Measurements from ENCODE around the gene TFB1M. TPM values are rescaled to one million over a fixed set of nuclear protein-coding genes. Genes with fewer than 3 reads are reported as not detected.

The TFB1M gene
- total and polyA plus RNA-seq, 4 donors, result 13.6 to 20.8 (median 18.7) TPM

GRCh38 chr6:155309150-155309549 is 5.1 kb downstream of the TFB1M start:
- H3K4me1 ChIP-seq (ENCODE audit: control insufficient read depth, insufficient read depth, low read length), result no peaks in the 10 kb centered on the region
- H3K27me3 ChIP-seq (ENCODE audit: control insufficient read depth, insufficient read depth, low read length), result no peaks in the 10 kb centered on the region
- no peaks in the 10 kb centered on the region for H3K36me3 ChIP-seq (ENCODE audit: control insufficient read depth, insufficient read depth, low read length)
- no peak overlapping the region for H3K4me3 ChIP-seq (ENCODE audit: low read depth, low read length)
- H3K9me3 ChIP-seq (ENCODE audit: control insufficient read depth, insufficient read depth, low read length), result no peaks in the 10 kb centered on the region
- no CpG with 5 or more reads among the region's 4 CpGs for WGBS (ENCODE audit: insufficient coverage)
- no peak for DNase-seq (ENCODE audit: low read depth in 4 of 6, low spot score in 6 of 6)
- H3K27ac ChIP-seq (ENCODE audit: low read depth, low read length), result no peak overlapping the region

DNA sequence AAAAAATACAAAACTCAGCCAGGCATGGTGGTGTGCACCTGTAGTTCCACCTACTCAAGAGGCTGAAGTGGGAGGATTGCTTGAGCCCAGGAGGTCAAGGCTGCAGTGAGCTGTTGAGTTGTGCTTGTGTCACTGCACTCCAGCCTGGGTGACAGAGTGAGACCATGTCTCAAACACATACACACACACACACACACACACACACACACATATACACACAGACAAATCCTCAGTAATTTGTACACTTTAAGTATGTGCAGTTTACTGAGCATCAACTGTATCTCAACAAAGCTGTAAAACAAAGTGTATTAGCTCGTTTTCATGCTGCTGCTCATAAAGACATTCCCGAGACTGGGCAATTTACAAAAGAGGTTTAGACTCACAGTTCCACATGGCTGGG is 7.3 kb downstream of the TFB1M start:
- no peaks in the 10 kb centered on the region for H3K4me1 ChIP-seq (ENCODE audit: control insufficient read depth, insufficient read depth, low read length)
- no peaks in the 10 kb centered on the region for H3K9me3 ChIP-seq (ENCODE audit: control insufficient read depth, insufficient read depth, low read length)
- DNase-seq (ENCODE audit: low read depth in 4 of 6, low spot score in 6 of 6), result no peak
- H3K36me3 ChIP-seq (ENCODE audit: control insufficient read depth, insufficient read depth, low read length), result no peaks in the 10 kb centered on the region
- 86% methylated on average over 2 of the region's 2 CpGs for WGBS (ENCODE audit: insufficient coverage)
- no peak overlapping the region for H3K4me3 ChIP-seq (ENCODE audit: low read depth, low read length)
- H3K27me3 ChIP-seq (ENCODE audit: control insufficient read depth, insufficient read depth, low read length), result no peaks in the 10 kb centered on the region
- no peak overlapping the region for H3K27ac ChIP-seq (ENCODE audit: low read depth, low read length)

DNA sequence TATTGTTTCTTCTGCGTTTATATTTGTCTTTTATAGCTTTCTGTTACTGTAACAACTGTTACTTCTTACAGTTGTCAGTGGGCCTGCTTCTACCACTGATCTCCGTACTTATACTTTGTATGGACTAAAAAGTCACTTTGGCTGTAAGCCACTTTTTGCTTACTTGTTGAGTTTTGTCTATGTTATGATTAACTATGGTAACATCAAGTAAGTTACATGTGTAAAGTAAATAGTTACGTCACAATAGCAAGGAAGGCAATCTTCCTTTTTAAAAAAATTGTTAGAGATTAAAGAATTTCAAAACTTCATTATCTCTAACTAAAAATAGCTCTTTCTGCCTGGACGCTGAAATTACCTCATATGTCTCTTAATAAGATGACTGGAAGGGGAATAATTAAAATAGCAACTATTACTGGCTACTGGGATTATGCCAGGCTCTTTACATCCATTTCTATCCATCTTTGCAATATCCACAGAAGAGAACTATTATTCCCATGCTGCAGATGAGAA is 10.9 kb downstream of the TFB1M start:
- H3K4me3 ChIP-seq (ENCODE audit: low read depth, low read length), result no peak overlapping the region
- H3K27me3 ChIP-seq (ENCODE audit: control insufficient read depth, insufficient read depth, low read length), result no peaks in the 10 kb centered on the region
- no peaks in the 10 kb centered on the region for H3K4me1 ChIP-seq (ENCODE audit: control insufficient read depth, insufficient read depth, low read length)
- H3K9me3 ChIP-seq (ENCODE audit: control insufficient read depth, insufficient read depth, low read length), result no peaks in the 10 kb centered on the region
- no peak overlapping the region for H3K27ac ChIP-seq (ENCODE audit: low read depth, low read length)
- WGBS (ENCODE audit: insufficient coverage), result no CpG with 5 or more reads among the region's 4 CpGs
- DNase-seq (ENCODE audit: low read depth in 4 of 6, low spot score in 6 of 6), result no peak
- no peaks in the 10 kb centered on the region for H3K36me3 ChIP-seq (ENCODE audit: control insufficient read depth, insufficient read depth, low read length)

- no peak overlapping the region for H3K27ac ChIP-seq (ENCODE audit: low read depth, low read length)
- H3K36me3 ChIP-seq (ENCODE audit: control insufficient read depth, insufficient read depth, low read length), result no peaks in the 10 kb centered on the region
- no peaks in the 10 kb centered on the region for H3K27me3 ChIP-seq (ENCODE audit: control insufficient read depth, insufficient read depth, low read length)
- no peaks in the 10 kb centered on the region for H3K4me1 ChIP-seq (ENCODE audit: control insufficient read depth, insufficient read depth, low read length)
- WGBS (ENCODE audit: insufficient coverage), result no CpG with 5 or more reads among the region's 2 CpGs
- no peak for DNase-seq (ENCODE audit: low read depth in 4 of 6, low spot score in 6 of 6)
- no peak overlapping the region for H3K4me3 ChIP-seq (ENCODE audit: low read depth, low read length)
- no peaks in the 10 kb centered on the region for H3K9me3 ChIP-seq (ENCODE audit: control insufficient read depth, insufficient read depth, low read length)
These were observed 12.4 kb downstream of the TFB1M start for GRCh38 chr6:155301867-155302266.

GRCh38 chr6:155297669-155298068 is 16.6 kb downstream of the TFB1M start:
- 75% methylated on average over 2 of the region's 3 CpGs for WGBS (ENCODE audit: insufficient coverage)
- Histone ChIP-seq H3K4me3 (ENCODE audit: low read depth, low read length) (no peak overlapping the region), H3K27me3 (ENCODE audit: control insufficient read depth, insufficient read depth, low read length) (no peaks in the 10 kb centered on the region), H3K27ac (ENCODE audit: low read depth, low read length) (no peak overlapping the region), H3K36me3 (ENCODE audit: control insufficient read depth, insufficient read depth, low read length) (no peaks in the 10 kb centered on the region), H3K9me3 (ENCODE audit: control insufficient read depth, insufficient read depth, low read length) (no peaks in the 10 kb centered on the region), H3K4me1 (ENCODE audit: control insufficient read depth, insufficient read depth, low read length) (no peaks in the 10 kb centered on the region)
- no peak for DNase-seq (ENCODE audit: low read depth in 4 of 6, low spot score in 6 of 6)

- Histone ChIP-seq H3K36me3 (ENCODE audit: control insufficient read depth, insufficient read depth, low read length) (peaks cover 6% of the 10 kb centered on the region), H3K27me3 (ENCODE audit: control insufficient read depth, insufficient read depth, low read length) (no peaks in the 10 kb centered on the region), H3K27ac (ENCODE audit: low read depth, low read length) (no peak overlapping the region), H3K4me3 (ENCODE audit: low read depth, low read length) (no peak overlapping the region), H3K9me3 (ENCODE audit: control insufficient read depth, insufficient read depth, low read length) (no peaks in the 10 kb centered on the region), H3K4me1 (ENCODE audit: control insufficient read depth, insufficient read depth, low read length) (no peaks in the 10 kb centered on the region)
- DNase-seq (ENCODE audit: low read depth in 4 of 6, low spot score in 6 of 6), result no peak
- 83% methylated on average over 2 of the region's 5 CpGs for WGBS (ENCODE audit: insufficient coverage)
These were observed 21.6 kb downstream of the TFB1M start for GRCh38 chr6:155292711-155293110.

- H3K4me3 ChIP-seq (ENCODE audit: low read depth, low read length), result no peak overlapping the region
- peaks cover 6% of the 10 kb centered on the region for H3K36me3 ChIP-seq (ENCODE audit: control insufficient read depth, insufficient read depth, low read length)
- 83% methylated on average over 1 of the region's 3 CpGs for WGBS (ENCODE audit: insufficient coverage)
These were observed 23.0 kb downstream of the TFB1M start for GRCh38 chr6:155291291-155291690.

DNA sequence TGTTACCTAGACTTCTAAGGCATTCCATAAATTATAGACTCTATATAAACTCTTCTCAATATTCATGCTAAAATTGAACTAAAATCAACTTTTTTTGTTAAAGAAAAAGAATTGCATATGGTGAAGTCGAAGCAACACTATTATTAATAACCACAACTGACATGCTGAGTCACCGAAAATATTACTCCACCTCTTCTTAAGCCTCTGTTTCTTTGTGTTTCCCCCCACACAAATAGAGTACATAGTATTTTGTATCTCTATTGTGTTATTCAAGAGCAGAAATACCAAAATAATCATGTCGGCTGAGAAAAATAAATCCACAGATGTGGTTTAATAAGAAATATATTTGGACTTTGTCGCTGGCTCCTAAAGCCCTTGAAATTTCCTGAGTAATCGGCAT is 23.8 kb downstream of the TFB1M start:
- no peak for DNase-seq (ENCODE audit: low read depth in 4 of 6, low spot score in 6 of 6)
- Histone ChIP-seq H3K36me3 (ENCODE audit: control insufficient read depth, insufficient read depth, low read length) (peaks cover 6% of the 10 kb centered on the region), H3K9me3 (ENCODE audit: control insufficient read depth, insufficient read depth, low read length) (no peaks in the 10 kb centered on the region), H3K27ac (ENCODE audit: low read depth, low read length) (no peak overlapping the region), H3K27me3 (ENCODE audit: control insufficient read depth, insufficient read depth, low read length) (no peaks in the 10 kb centered on the region), H3K4me1 (ENCODE audit: control insufficient read depth, insufficient read depth, low read length) (no peaks in the 10 kb centered on the region), H3K4me3 (ENCODE audit: low read depth, low read length) (no peak overlapping the region)
- no CpG with 5 or more reads among the region's 5 CpGs for WGBS (ENCODE audit: insufficient coverage)

More at GRCh38 chr6:155291291-155291690, 23.0 kb downstream of the TFB1M start:
- H3K27ac ChIP-seq (ENCODE audit: low read depth, low read length), result no peak overlapping the region
- no peak for DNase-seq (ENCODE audit: low read depth in 4 of 6, low spot score in 6 of 6)
- H3K4me1 ChIP-seq (ENCODE audit: control insufficient read depth, insufficient read depth, low read length), result no peaks in the 10 kb centered on the region
- H3K27me3 ChIP-seq (ENCODE audit: control insufficient read depth, insufficient read depth, low read length), result no peaks in the 10 kb centered on the region
- no peaks in the 10 kb centered on the region for H3K9me3 ChIP-seq (ENCODE audit: control insufficient read depth, insufficient read depth, low read length)

DNA sequence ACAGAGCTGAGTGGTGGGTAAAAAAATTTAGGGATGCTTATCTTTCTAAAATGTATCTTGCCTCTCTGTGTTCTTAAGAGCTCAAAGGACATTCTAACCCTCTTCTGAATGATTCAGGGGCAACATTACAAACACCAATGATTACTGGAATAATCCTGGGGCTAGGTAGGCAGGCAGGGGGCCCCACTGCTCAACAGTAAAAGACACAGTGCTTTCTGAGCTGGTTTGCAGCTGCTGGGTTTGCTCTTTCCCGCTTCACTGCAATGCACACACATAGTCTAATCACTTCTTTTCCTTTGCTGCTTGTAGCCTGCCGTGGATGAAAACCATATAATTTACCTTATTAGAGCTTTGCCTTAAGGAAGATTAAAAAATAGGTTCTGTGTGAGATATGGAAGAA is 26.5 kb downstream of the TFB1M start:
- H3K27me3 ChIP-seq (ENCODE audit: control insufficient read depth, insufficient read depth, low read length), result no peaks in the 10 kb centered on the region
- H3K9me3 ChIP-seq (ENCODE audit: control insufficient read depth, insufficient read depth, low read length), result no peaks in the 10 kb centered on the region
- H3K4me3 ChIP-seq (ENCODE audit: low read depth, low read length), result no peak overlapping the region
- peak in 1 of 6 donors; percentile 56 for DNase-seq (ENCODE audit: low read depth in 4 of 6, low spot score in 6 of 6)
- no peak overlapping the region for H3K27ac ChIP-seq (ENCODE audit: low read depth, low read length)
- no peaks in the 10 kb centered on the region for H3K4me1 ChIP-seq (ENCODE audit: control insufficient read depth, insufficient read depth, low read length)
- peaks cover 6% of the 10 kb centered on the region for H3K36me3 ChIP-seq (ENCODE audit: control insufficient read depth, insufficient read depth, low read length)
- no CpG with 5 or more reads among the region's 2 CpGs for WGBS (ENCODE audit: insufficient coverage)

DNA sequence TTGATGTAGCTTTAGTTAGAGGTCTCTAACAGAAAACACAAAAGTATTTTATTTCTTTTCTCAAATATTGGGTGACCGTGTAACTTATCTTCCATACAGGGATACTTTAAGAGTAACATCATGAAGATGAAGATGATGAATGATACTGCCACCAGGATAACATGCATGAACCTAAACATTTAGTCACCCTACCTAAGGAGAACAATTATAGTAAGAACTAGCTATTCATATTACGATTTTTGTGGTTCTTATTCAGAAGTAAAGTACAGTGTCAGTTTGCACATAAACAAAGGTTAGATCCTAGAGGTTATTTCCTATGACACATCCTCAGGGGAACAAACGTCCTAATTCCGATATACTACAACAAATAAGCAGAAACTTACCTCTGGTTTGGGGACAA is 29.5 kb downstream of the TFB1M start:
- DNase-seq (ENCODE audit: low read depth in 4 of 6, low spot score in 6 of 6), result no peak
- Histone ChIP-seq H3K36me3 (ENCODE audit: control insufficient read depth, insufficient read depth, low read length) (peaks cover 3% of the 10 kb centered on the region), H3K9me3 (ENCODE audit: control insufficient read depth, insufficient read depth, low read length) (no peaks in the 10 kb centered on the region), H3K4me1 (ENCODE audit: control insufficient read depth, insufficient read depth, low read length) (no peaks in the 10 kb centered on the region), H3K4me3 (ENCODE audit: low read depth, low read length) (no peak overlapping the region), H3K27ac (ENCODE audit: low read depth, low read length) (no peak overlapping the region), H3K27me3 (ENCODE audit: control insufficient read depth, insufficient read depth, low read length) (no peaks in the 10 kb centered on the region)
- WGBS (ENCODE audit: insufficient coverage), result no CpG with 5 or more reads among the region's 4 CpGs

Data from spinal cord (tissue), 10 donors.